Stomach (tissue), 4 donors: Measurements from ENCODE around the gene C4orf50.

Source experiments
- CTCF ChIP-seq, 7 experiments: fragments of 450-650 bp in 4 of 7; fragments of 200-600 bp in 3 of 7; sonication (generic) in 3 of 7; IDR thresholded peaks; one replicate each; pipeline ENCODE4 v1.5.1; 2016 to 2019; ENCODE audit warnings: antibody characterized with exemption in 7 of 7, control low read depth in 2 of 7, mild to moderate bottlenecking in 1 of 7
- POLR2A ChIP-seq, 4 donors: fragments of 450-650 bp; IDR thresholded peaks; one replicate each; pipeline ENCODE4 v1.6.1; 2016; ENCODE audit warnings: antibody characterized with exemption in 4 of 4, control low read depth in 2 of 4, mild to moderate bottlenecking in 1 of 4, moderate library complexity in 1 of 4
- POLR2AphosphoS5 ChIP-seq, 3 donors: sonication (generic); formaldehyde crosslinking; IDR thresholded peaks; one replicate each; pipeline ENCODE4 v1.6.1; 2016; ENCODE audit warnings: antibody characterized with exemption in 3 of 3

GRCh38 chr4:6043188-6043587 is 25.0 kb upstream of the C4orf50 start:
- TF ChIP-seq CTCF (IDR thresholded peaks at IDR 0.05) (no peak), POLR2A (IDR thresholded peaks at IDR 0.05) (no peak), POLR2AphosphoS5 (IDR thresholded peaks at IDR 0.05) (no peak)
